Stimulated activated CD8-positive, alpha-beta memory T cell treated with anti-CD3 and anti-CD28 coated beads, Interleukin-4, amount 100 ng/mL, for 48 hours (primary cell): ENCODE measurements around the gene KRT73.

Source experiments
- DNase-seq: peaks from one replicate; pipeline ENCODE4 v3.0.0-alpha.2; 2020

Gene KRT73

DNA sequence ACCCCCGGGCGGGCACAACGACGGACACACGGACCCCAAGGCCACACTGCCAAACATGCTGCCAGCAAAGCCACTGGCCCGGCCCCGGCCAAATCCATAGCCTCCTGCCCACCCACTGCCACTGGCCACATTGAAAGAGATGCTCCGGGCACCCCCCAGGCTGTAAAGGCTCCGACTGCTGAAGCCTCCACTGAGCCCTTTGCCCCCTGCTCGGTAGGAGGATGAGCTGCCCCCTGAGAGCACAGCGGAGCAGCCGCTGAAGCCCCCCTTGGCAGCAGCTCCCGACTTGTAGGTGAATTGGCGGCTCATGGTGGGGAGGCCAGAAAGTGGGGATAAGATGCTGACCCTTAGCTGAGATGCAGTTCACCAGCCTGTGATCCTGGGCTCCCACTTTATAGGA lies at the start of gene KRT73:
Gene KRT73 (minus strand): TSS at position 344 of the 400 bp plus-strand sequence. CDS start 35 bp downstream, at position 309.
- DNase-seq: no peak

DNA sequence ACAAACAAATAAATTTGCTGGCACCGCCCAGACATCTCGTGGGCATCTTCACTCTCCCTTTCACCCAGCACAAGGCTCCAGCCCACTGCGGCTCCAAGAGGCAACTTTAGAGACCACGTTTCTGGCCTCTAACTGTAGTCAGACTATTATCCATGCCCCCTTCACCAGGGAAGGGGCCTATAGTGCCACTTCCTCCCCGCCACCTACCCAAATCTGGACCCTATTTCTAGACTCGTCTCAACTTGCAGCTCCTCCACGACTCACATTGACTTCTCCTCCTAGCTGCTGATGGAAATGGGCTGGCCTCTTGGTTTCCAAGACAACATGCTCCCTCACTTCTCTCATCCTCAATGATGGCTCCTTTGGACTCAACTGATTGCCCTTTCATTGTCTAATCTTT lies 49.6 kb upstream of the KRT73 start:
- no peak for DNase-seq

DNA sequence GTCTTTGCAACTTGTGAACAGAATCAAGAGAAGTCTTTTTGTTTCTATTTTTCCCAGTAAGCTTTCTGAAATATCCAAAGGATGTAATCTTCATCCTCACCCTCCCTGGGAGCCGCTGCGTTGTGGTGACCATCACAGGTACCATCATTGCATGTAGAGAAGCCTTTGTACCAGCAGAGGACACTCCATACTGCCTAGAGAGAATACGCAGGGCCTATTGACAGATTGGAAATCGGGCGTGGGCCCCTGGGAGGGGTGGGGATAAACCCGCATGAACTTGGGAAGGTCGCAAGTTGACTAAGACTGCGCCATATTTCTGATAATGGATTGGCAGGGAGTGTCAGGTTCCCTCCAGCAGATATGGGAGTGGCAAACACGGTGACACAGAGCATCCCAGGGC lies 49.1 kb upstream of the KRT73 start:
- no peak for DNase-seq

DNA sequence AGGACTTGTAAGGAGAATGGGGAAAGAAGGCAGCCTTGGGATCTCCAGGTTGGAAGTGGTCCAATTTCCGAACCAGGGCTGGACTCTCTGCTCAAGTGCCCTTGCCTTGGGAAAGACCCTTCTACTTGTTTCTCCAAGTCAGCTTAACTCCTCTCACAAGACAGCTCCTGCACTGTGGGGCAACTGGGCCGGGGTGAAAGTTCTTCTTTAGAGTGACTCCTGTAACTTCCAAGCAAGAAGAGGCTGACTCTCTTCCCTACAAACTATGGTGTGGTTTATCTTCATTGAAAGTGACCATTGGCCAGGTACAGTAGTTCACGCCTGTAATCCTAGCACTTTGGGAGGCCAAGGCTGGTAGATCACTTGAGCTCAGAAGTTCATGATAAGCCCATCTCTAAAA lies 48.1 kb upstream of the KRT73 start:
- DNase-seq: no peak

DNA sequence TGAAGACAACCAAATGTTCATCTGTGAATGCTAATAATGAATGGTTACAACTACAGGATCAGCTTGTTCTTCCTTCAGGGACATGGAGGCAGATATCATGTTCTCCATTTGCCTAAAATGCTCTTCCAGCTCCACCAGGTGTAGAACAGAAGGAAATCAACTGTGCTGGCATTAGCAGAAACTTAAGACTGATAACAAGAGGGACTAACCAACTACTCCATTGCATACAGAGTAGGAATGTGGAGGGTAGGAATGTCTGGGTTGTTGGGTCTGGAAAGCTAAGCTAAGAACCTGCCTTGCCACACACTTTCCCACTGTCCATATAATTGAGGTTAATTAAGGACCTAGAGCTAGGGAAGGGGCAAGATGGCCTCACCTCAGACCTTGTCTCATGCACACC lies 45.1 kb upstream of the KRT73 start:
- no peak for DNase-seq

DNA sequence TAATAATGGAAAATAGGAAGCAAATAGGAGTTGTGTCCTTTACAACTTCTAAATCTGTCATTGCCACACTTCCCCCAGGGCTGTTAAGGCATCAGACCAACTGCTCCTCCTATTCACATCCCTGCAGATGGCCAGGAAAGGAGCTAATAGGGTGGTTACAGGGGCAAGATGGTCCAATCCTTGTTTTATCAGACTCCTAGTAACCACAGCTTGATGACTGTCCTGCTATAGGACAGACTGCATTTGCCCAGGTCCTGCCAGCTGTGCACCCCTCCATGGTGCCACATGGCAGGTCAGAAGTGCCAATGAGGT lies 44.5 kb upstream of the KRT73 start:
- DNase-seq: no peak

DNA sequence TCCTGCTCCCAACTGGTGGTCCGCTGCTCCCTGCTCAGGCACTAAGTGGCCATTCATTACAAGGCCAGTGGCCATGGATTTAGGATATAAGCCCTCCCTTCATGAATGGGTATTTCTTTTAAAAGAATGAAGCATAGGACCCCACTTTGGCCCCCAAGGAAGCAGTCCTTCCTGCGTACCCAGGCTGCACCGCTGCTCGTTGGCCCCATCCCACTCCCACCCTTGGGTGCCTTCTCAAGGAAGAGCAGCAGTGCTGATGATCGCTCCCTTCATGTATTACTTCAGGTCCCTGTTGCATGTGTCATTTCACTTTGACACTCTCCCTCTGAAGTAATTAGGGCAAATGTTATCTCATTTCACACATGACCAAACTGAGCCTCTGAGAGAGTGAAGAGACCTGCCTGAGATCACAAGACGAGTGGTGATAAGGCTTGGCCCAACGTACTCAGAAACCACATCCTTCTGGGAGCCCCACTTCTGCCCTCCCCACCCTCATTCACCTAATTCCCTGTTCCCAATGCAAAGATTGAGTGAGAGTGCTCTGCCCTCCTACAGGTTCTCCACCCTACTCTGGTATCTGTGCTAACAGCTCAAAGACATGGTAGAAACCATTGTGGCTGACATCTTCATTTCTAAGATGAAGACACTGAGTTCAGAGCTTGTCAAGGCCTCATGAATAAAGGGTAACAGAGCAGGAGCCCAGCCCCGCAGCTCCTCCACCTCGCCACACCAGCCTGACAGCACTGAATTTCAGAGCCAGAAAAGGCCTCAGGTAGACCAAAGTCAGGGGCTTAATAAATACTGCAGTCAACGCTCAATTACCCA lies 43.9 kb upstream of the KRT73 start:
- DNase-seq: no peak

DNA sequence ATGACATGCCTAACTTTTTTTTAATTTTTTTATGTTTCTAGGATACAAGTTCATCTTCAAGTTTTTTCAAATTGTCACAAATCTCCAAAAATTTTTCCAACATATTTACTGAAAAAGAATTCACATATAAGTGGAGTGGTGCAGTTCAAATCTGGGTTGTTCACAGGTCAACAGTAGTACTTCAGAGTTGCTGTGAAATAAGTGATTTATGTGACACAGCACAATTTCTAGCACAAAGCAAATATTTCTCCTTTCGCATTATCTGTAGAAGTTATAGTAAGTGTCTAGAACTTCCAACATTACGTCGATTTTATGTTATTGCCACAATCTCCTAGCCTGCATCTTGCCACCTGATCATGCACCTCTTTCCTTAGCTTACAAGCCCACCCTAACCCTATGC lies 43.3 kb upstream of the KRT73 start:
- no peak for DNase-seq

DNA sequence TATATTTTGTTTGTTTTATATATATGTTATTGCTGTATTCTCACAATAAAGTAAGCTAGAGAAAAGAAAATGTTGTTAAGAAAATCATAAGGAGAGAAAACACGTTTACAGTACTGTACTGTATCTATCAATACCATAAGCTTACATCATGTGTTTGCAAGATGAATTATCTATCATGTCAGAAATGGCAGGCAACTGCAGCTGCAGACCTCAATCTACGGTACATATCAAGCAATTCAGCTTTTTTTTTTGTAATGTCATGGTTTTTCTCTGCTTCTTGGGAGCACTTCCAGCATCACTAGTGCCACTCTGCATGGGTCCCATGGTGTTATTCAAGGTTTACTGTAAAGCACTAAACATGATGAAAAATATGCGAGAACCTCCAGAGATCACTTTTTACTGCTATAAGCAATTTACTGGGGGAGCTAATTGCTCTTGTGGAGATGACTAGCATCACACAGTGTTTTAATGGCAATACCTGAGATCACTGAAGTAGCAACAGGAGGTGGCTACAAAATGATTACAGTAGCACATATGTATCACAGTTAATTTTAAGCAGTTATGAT lies 42.7 kb upstream of the KRT73 start:
- no peak for DNase-seq

DNA sequence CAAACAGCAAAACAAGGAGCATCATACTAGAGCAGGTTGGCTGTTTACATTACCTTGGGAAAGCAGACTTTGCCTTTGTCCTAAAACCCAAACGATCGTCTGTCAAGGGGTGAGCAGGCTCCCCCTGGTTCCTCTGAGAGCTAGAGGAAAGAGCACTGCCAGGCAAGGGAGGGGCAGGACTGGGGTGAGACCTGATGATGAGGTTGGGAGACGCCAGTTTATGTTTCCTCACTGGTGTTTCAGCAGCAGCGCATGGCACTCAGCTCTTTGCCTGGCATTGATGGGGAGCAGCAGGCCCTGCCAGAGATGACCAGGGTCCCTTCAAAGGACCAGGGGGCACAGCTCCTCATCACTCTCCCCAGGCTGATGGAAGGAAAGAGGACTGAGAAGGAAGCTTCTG lies 41.6 kb upstream of the KRT73 start:
- no peak for DNase-seq

DNA sequence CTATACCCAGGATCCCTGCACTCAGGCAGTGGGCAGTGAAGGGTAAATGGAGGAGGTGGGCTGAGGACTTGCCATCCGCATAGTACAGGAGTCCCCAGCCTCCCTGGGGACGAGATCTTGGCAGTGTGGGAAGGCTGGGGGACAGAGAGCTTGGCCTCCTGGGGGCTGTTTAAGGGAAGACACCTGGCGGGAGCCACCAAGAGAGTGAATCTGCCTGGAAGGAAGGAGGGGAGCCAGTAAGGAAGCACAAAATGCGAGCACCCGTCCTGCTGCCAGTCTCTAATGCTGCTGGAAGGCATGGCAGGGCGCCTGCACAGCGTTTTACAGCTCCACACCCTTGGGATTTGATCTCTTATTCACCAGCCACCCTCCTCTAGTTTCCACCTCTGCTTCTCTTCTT lies 41.0 kb upstream of the KRT73 start:
- DNase-seq: no peak

DNA sequence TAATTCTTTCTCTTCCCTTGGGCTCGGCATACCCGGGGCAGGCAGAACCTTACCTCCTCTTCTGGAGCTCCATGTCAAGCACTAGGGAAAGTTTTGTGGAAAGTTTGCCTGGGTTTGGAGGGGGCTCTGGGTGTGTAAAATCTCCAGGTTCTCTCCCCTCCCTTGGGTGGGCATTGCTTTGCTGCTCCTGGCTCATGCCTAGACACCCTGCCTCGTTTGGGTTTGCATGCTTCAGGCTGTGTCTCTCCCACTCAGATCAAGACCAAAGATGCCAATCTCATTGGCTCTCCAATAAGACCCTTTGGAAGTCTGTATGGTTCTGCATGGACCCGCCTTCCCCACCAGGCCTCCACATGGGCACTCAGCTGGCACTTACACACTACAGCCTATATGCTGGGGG lies 39.8 kb upstream of the KRT73 start:
- DNase-seq: peak; percentile 9

DNA sequence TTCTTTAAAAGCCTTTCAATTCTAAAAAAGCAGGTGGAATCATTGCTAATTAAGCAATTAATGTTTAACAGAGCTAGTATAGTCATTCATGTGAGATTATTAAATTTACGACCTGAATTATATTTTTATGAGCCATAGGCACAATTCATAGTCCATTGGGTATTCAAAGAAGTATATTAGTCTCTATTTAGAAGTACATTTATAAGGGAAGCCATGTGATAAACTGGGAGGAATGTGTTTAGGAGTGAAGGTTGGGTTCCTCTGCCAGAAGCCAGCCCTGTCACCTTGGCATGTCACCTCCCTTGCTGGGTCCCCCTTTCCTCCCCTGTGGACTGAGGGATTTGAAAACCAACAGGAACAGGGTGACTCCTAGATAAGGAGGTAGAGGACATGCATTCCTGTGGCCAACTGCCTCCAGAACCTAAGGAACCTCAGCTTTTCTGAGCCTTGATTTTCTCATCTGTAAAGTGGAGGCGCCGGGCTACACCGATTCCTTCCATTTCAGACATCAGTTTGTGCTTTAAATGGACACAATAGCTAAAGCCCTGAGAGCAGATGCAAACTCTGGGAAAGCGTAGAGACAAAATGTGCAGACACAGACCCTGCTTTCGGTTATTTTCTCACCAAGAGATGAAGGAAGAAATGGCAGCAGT lies 39.0 kb upstream of the KRT73 start:
- DNase-seq: no peak

DNA sequence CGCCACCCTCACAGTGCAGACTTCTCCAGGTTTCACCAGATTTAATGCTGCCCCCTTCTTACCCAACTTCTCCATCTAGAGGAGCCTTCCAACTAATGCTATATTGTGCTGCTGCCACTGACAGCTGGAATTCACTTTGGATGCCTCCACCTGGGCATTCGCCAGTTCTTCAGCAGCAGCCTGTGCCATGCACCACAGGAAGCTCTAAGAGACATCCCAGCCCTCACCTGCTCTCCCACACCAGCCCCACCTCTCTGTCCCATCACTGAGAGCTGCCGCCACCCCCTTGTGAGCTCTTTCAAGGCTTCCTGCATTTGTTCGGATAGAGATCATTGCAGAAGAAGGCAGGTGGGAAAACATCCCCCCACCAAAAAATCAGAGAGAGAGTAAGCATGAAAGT lies 38.3 kb upstream of the KRT73 start:
- DNase-seq: no peak

DNA sequence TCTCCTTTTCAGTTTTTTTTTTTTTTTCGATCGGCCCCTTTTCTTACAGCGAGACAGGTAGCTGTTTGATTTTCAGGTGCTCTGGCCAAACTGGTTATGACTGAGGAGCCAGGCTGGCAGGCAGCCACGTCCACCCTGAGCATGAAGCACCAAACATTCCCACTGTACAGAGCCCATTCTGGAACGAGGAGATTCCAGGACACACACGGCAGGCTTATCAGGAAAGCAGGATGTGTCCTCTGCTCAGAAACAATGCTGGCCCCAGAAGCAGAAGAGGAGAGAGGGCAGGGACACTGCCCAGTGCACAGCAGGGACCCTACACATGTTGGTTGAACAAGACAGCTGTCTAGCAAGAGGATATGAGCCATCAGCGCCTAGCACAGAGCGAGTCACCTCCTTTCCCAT lies 37.4 kb upstream of the KRT73 start:
- DNase-seq: no peak

DNA sequence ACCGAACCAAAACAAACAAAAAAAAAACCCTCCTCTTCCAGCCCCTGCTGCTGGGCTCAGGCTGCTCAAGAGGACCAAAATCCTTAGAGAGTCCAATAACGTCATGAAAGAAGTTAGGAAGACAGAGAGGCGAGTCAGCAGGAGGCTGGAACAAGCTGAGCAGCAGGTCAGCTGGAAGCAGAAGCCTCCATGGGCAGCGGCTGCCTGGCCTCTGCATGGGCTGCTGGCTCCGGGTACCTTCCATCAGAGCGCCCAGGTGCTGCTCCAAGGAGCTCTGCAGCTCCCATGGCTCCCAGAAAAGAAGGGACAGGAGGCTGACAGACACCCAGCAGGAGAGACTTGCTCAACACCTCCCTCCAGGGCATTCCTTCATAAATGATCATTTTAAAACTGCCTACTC lies 36.9 kb upstream of the KRT73 start:
- DNase-seq: no peak

DNA sequence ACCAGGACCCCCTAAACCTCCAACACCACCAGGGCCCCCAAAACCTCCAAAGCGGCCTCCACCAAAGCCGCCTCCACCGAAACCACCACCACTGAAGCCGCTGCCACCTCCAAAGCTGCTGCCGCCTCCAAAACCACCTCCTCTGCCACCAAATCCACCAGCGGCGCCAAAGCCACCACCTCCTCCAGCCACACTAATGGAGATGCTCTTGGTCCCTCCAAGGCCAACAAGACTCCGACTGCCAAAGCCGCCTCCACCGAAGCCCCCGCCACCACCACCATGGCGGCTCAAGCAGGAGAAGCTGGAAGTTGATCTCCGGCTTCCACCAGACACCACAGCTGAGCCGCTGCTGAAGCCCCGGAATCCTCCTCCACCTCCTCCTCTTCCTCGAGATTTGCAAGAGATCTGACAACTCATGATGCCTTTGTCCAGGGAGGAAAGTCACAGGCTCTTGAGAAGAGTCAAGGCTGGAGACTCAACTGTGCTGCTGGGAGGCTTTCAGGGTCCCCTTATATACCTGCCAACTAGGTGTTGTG lies 33.4 kb upstream of the KRT73 start, which contains the start of gene KRT2:
Gene KRT2 (minus strand): TSS at position 486 of the 536 bp plus-strand sequence. CDS start 69 bp downstream, at position 417.
- peak; percentile 19 for DNase-seq

DNA sequence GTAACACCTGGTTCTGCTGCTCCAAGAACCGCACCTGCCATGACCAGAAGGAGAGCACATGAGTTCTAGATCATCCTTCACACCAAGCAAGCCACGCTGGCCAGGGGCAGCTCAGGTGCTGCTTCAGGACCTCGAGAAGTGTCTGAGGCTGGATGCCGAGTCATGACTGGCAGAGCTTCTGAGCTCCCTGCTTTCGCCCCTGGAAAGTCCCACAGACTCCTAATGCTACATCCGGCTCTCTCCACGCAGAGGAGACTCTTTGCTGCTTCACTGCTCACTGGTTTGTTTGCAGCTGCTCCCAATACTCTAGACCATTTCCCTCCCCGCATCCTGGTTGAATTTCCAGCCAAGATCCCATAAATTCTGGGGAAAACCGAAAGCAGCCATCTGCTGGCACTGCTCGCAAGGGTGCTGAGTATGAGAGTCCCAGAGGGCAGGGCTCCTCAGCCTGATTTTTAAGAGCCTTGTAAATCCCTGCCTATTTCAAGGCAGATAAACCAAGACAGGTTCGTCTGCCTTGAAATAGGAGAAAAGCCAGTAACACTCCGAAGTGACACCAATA lies 32.2 kb upstream of the KRT73 start:
- peak; percentile 18 for DNase-seq

DNA sequence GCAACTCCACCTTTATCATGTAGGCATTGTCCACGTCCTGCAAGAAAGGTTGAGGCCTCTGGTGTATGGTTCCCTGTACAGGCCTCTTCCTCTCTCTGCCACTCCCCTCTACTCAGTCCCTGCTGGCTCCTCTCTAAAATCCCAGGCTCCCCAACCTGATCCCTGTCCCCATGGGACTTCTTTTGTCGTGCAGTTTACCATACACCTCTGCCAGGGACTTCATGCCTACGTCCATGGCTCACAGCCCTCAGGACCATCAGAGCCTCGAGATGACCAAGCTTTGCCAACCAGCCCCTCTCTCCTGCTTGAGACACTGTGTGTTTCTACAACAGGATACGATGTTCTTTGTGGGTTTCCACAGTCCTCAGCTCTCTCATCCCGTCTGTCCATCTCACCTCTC lies 30.7 kb upstream of the KRT73 start:
- no peak for DNase-seq

DNA sequence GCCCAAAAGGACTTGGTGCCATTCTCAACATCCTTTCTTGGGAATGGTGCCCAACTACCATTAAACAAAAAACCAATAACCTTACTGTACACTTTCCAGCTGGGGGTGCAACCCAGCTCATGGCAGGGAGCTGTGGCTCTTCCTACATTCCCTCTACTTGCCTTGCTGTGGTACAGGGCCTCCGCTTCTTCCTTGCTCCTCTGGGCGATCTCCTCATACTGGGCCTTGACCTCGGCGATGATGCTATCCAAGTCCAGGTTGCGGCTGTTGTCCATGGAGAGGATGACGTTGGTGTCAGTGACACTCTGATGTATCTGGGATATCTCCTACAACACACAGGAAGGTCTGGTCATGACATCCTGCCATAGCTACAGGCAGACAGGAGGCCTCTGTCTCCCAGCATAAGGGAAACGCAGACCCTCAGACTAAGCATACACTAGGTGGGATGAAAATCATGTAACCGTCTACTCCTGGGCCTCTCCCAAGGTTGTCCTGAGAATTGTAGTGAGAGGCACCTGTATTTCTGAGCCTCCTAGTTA lies 29.7 kb upstream of the KRT73 start:
- DNase-seq: peak; percentile 13

DNA sequence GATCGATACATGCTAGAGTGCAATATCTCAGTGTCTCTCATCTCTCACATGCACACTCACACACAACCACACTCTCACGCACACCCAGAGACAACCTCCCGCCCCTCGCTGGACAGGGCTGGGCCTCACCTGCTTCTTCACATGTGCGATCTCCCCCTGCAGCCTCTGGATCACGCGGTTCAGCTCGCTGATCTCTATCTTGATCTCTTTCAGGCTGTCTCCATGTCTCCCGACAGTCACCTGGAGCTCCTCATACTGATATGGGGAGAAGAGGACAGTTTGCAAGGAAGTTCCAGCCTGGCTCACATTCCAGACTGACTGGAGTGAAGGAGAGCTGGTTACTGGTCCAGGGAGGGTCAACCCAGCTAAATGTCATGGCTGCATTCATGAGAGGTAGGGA lies 29.2 kb upstream of the KRT73 start:
- DNase-seq: peak; percentile 10

DNA sequence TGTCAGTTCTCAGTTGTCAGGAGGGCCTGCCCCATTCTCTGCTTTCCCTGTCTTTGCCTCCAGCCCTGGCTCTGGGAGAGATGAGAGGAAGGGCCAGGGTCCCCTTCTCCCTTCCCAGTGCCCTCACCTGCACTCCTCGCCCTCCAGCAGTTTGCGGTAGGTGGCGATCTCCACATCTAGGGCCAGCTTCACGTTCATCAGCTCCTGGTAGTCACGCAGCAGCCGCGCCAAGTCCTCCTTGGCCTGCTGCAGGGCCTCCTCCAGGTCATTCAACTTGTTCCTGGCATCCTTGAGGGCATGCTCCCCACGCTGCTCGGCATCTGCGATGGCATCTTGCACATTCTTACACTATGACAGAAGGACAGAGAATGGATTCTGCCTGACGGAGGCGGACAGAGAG lies 28.3 kb upstream of the KRT73 start:
- DNase-seq: peak; percentile 18

DNA sequence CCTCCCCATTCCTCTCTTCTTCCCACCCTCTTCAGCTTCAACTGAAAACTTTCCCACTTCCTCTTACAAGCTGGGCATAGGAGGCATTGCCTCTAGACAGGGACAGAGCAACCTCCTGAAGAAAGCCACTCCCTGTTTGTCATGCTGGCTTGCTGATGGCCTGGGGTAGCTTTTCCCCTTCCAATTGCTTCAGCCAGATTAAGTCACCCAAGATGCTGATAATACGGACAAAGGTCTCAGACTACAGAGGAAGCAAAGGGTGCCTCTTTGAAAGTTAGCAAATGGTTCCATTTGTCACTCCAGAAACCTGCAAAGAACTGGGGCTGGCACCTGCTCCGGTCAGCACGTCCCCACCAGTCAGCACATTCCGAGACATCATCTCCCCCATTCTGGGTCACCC lies 27.6 kb upstream of the KRT73 start:
- peak; percentile 23 for DNase-seq
